Bronchial epithelial cell (primary cell): Measurements from ENCODE around the gene WIPF3. TPM values are rescaled to one million over a fixed set of nuclear protein-coding genes. Genes with fewer than 3 reads are reported as not detected.
A peak's percentile ranks its signal among the peaks of the same experiment; 100 is the strongest.

Source experiments
- DNase-seq: peaks from one replicate; pipeline ENCODE4 v3.0.0-alpha.2; 2010; ENCODE audit warnings: low read depth
- FAIRE-seq: peaks from 2 replicates; lab custom pipeline; 2011; peaks lifted over from hg19 to GRCh38; lab: Jason Lieb, UNC
- H3K27me3 ChIP-seq: 2 replicates; pipeline ENCODE4 v1.5.1; 2011; ENCODE audit warnings: low read length; ENCODE audit not compliant: control insufficient read depth, insufficient read depth
- H3K36me3 ChIP-seq: 2 replicates; pipeline ENCODE4 v1.5.1; 2011; ENCODE audit warnings: low read length; ENCODE audit not compliant: control insufficient read depth, insufficient read depth
- H3K4me3 ChIP-seq: 2 replicates; pipeline ENCODE4 v1.5.1; 2011; ENCODE audit warnings: mild to moderate bottlenecking, low read depth, low read length, control low read depth
- CTCF ChIP-seq: IDR thresholded peaks from 2 replicates; pipeline ENCODE4 v1.5.1; 2011; ENCODE audit warnings: mild to moderate bottlenecking, moderate library complexity, low read length, control low read depth, inconsistent platforms; ENCODE audit not compliant: insufficient read depth, severe bottlenecking
- total RNA-seq: library from RNA; depleted of rRNA; stranded (reverse); fragments of >200 nt; gene quantifications from 2 replicates; pipeline ENCODE4 v1.2.1, GENCODE V29; 2014

WIPF3 gene
- total RNA-seq, 1 donor from 2014 or later: under 0.01 TPM

GRCh38 chr7:29864656-29865055, 58.3 kb downstream of the WIPF3 start:
- TF ChIP-seq CTCF: no peak
- no peaks in the 10 kb centered on the region for H3K36me3 ChIP-seq
- no peak overlapping the region for H3K4me3 ChIP-seq
- no peak for FAIRE-seq
- H3K27me3 ChIP-seq: no peaks in the 10 kb centered on the region
- no peak for DNase-seq

- DNase-seq (peak; percentile 58), FAIRE-seq (peak; percentile 32)
- no peaks in the 10 kb centered on the region for H3K27me3 ChIP-seq
Measured at GRCh38 chr7:29865526-29865925, 59.2 kb downstream of the WIPF3 start.

GRCh38 chr7:29866490-29866930, 60.2 kb downstream of the WIPF3 start:
- no peaks in the 10 kb centered on the region for H3K27me3 ChIP-seq
- FAIRE-seq (peak; percentile 87), DNase-seq (peak; percentile 17)
- H3K4me3 ChIP-seq: no peak overlapping the region
- no peak for TF ChIP-seq CTCF
- no peaks in the 10 kb centered on the region for H3K36me3 ChIP-seq

More at GRCh38 chr7:29865526-29865925, 59.2 kb downstream of the WIPF3 start:
- no peak for TF ChIP-seq CTCF
- H3K4me3 ChIP-seq: no peak overlapping the region
- H3K36me3 ChIP-seq: no peaks in the 10 kb centered on the region

GRCh38 chr7:29871787-29872398, 65.6 kb downstream of the WIPF3 start:
- Histone ChIP-seq H3K4me3 (no peak overlapping the region), H3K36me3 (no peaks in the 10 kb centered on the region), H3K27me3 (peaks cover 2% of the 10 kb centered on the region)
- no peak for DNase-seq
- no peak for TF ChIP-seq CTCF
- FAIRE-seq: no peak

GRCh38 chr7:29873644-29874294, 67.5 kb downstream of the WIPF3 start:
- FAIRE-seq: no peak
- Histone ChIP-seq H3K4me3 (no peak overlapping the region), H3K36me3 (no peaks in the 10 kb centered on the region), H3K27me3 (peaks cover 2% of the 10 kb centered on the region)
- TF ChIP-seq CTCF: no peak
- DNase-seq: no peak

GRCh38 chr7:29875741-29876140, 69.4 kb downstream of the WIPF3 start:
- no peak overlapping the region for H3K4me3 ChIP-seq
- DNase-seq (no peak), FAIRE-seq (no peak)
- TF ChIP-seq CTCF: no peak
- peaks cover 2% of the 10 kb centered on the region for H3K27me3 ChIP-seq
- no peaks in the 10 kb centered on the region for H3K36me3 ChIP-seq
